Liver (tissue), 9 donors: Measurements from ENCODE around the gene ARHGAP9. TPM values are rescaled to one million over a fixed set of nuclear protein-coding genes. Genes with fewer than 3 reads are reported as not detected.

Experiments
- DNase-seq: peaks from one replicate; pipeline ENCODE4 v3.0.0-alpha.2; 2017; ENCODE audit warnings: low spot score
- H3K27ac ChIP-seq, 2 donors: one replicate each; pipeline ENCODE4 v1.7.0; 2013; ENCODE audit warnings: inconsistent platforms in 2 of 2, low read length in 2 of 2, control low read depth in 1 of 2, low read depth in 1 of 2, mild to moderate bottlenecking in 1 of 2
- H3K27me3 ChIP-seq, 4 donors: one replicate each; pipeline versions ENCODE4 v1.6.1 to v1.7.0; 2013; ENCODE audit warnings: low read length in 3 of 4, inconsistent platforms in 1 of 4, mild to moderate bottlenecking in 1 of 4, moderate library complexity in 1 of 4; ENCODE audit not compliant: control insufficient read depth in 4 of 4, insufficient read depth in 4 of 4
- H3K36me3 ChIP-seq, 4 donors: one replicate each; pipeline versions ENCODE4 v1.6.1 to v1.7.0; 2013; ENCODE audit warnings: low read length in 3 of 4, mild to moderate bottlenecking in 3 of 4, low read depth in 1 of 4, moderate library complexity in 1 of 4; ENCODE audit not compliant: control insufficient read depth in 4 of 4, insufficient read depth in 3 of 4
- H3K4me1 ChIP-seq, 4 donors: one replicate each; pipeline versions ENCODE4 v1.6.1 to v1.7.0; 2013; ENCODE audit warnings: low read length in 3 of 4, mild to moderate bottlenecking in 3 of 4, moderate library complexity in 1 of 4; ENCODE audit not compliant: control insufficient read depth in 4 of 4, insufficient read depth in 4 of 4
- H3K4me3 ChIP-seq, 3 donors: one replicate each; pipeline versions ENCODE4 v1.6.1 to v1.7.0; 2013; ENCODE audit warnings: low read length in 3 of 3, control low read depth in 1 of 3, low read depth in 1 of 3, mild to moderate bottlenecking in 1 of 3
- H3K9ac ChIP-seq, 2 donors: one replicate each; pipeline ENCODE4 v1.7.0; 2013; ENCODE audit warnings: low read length in 2 of 2, mild to moderate bottlenecking in 2 of 2, moderate library complexity in 2 of 2, control low read depth in 1 of 2, low read depth in 1 of 2
- H3K9me3 ChIP-seq, 4 donors: one replicate each; pipeline versions ENCODE4 v1.6.1 to v1.7.0; 2013; ENCODE audit warnings: low read length in 3 of 4; ENCODE audit not compliant: control insufficient read depth in 4 of 4
- EGR1 ChIP-seq, 2 donors: IDR thresholded peaks; 2 replicates each; pipeline ENCODE4 v1.6.1; 2016 to 2018; ENCODE audit warnings: antibody characterized with exemption in 2 of 2, low read depth in 2 of 2
- FOXA1 ChIP-seq: IDR thresholded peaks from 2 replicates; pipeline ENCODE4 v1.6.1; 2016; ENCODE audit warnings: antibody characterized with exemption
- FOXA2 ChIP-seq: IDR thresholded peaks from 2 replicates; pipeline ENCODE4 v1.6.1; 2016; ENCODE audit warnings: antibody characterized with exemption
- GABPA ChIP-seq, 2 donors: IDR thresholded peaks in 1 of 2; conservative IDR thresholded peaks in 1 of 2; 2 replicates each; pipeline ENCODE4 v1.6.1; 2016; ENCODE audit warnings: antibody characterized with exemption in 2 of 2, mild to moderate bottlenecking in 1 of 2, moderate library complexity in 1 of 2
- HNF4A ChIP-seq, 2 donors: conservative IDR thresholded peaks; 2 replicates each; pipeline ENCODE4 v1.6.1; 2016; ENCODE audit warnings: antibody characterized with exemption in 2 of 2, mild to moderate bottlenecking in 2 of 2
- HNF4G ChIP-seq: IDR thresholded peaks from 2 replicates; pipeline ENCODE4 v1.6.1; 2016; ENCODE audit warnings: antibody characterized with exemption
- NR2F2 ChIP-seq: IDR thresholded peaks from 2 replicates; pipeline ENCODE4 v1.6.1; 2016; ENCODE audit warnings: antibody characterized with exemption
- RXRA ChIP-seq, 2 donors: IDR thresholded peaks; 2 replicates each; pipeline ENCODE4 v1.6.1; 2017 to 2018; ENCODE audit warnings: antibody characterized with exemption in 2 of 2, mild to moderate bottlenecking in 1 of 2
- SP1 ChIP-seq: IDR thresholded peaks from 2 replicates; pipeline ENCODE4 v1.6.1; 2018; ENCODE audit warnings: antibody characterized with exemption, mild to moderate bottlenecking
- YY1 ChIP-seq: IDR thresholded peaks from 2 replicates; pipeline ENCODE4 v1.6.1; 2016; ENCODE audit warnings: antibody characterized with exemption, mild to moderate bottlenecking
- WGBS: extraction: QIAGEN DNeasy Blood & Tissue Kit; methylation state at CpG from one replicate; pipeline ENCODE4 v1.1.7; 2013; 5-methylcytosine and 5-hydroxymethylcytosine counted together
- polyA plus RNA-seq, 2 donors: library from polyadenylated mRNA; stranded (reverse) in 1 of 2; unstranded in 1 of 2; fragments of 200-250 nt in 1 of 2; fragments of >200 nt in 1 of 2; fragmentation: Nextera tagmentation in 1 of 2; extraction: Ambion mirVana in 1 of 2; gene quantifications; one replicate each; pipeline versions ENCODE4 v1.2.1 to v1.2.3, GENCODE V29; 2013 to 2015
- total RNA-seq, 2 donors: library from RNA; depleted of rRNA; stranded (reverse); fragments of >200 nt; gene quantifications; one replicate each; pipeline ENCODE4 v1.2.3, GENCODE V29; 2014
- TF ChIP-seq, protein P1 (sequence below): IDR thresholded peaks from 2 replicates; pipeline ENCODE4 v1.6.1; 2016; ENCODE audit warnings: antibody characterized with exemption
- TF ChIP-seq, protein P2 (sequence below): fragments of 150-350 bp; IDR thresholded peaks from 2 replicates; pipeline ENCODE4 v1.5.1; 2017; ENCODE audit warnings: improper control_type of control experiment, low read depth, low read length; ENCODE audit not compliant: missing input control
- TF ChIP-seq, protein P3 (sequence below): IDR thresholded peaks from 2 replicates; pipeline ENCODE4 v1.6.1; 2016; ENCODE audit warnings: antibody characterized with exemption
- donor health status: healthy.
- donor health status: healthy.
- donor health status: healthy.
- donor health status: healthy.
- donor health status: healthy.

The ARHGAP9 gene
- total and polyA plus RNA-seq, 4 donors = 3.0 to 12.0 (median 7.1) TPM

DNA sequence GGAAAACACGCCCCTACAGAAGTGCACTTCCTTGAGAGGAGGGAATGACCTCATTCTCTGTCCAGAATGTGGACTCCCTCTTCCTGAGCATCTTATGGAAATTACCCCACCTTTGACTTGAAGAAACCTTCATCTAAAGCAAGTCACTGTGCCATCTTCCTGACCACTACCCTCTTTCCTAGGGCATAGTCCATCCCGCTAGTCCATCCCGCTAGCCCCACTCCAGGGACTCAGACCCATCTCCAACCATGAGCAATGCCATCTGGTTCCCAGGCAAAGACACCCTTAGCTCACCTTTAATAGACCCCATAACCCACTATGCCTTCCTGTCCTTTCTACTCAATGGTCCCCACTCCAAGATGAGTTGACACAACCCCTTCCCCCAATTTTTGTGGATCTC, 29.6 kb downstream of the ARHGAP9 start:
- H3K9me3 ChIP-seq = no peaks in the 10 kb centered on the region
- peaks cover 0 to 3% (median under 1%) of the 10 kb centered on the region in 4 donors for H3K36me3 ChIP-seq
- H3K27ac ChIP-seq = peak overlapping the region; percentile 79 to 96
- peaks cover 14 to 53% (median 40%) of the 10 kb centered on the region in 4 donors for H3K4me1 ChIP-seq
- no peak overlapping the region for H3K4me3 ChIP-seq
- TF ChIP-seq EGR1 (IDR thresholded peaks at IDR 0.05; ENCODE audit: low read depth in 2 of 2) (no peak), HNF4A (conservative IDR thresholded peaks at IDR 0.05) (peak; percentile 54 to 65)
- 82% methylated on average over 3 of the region's 3 CpGs for WGBS
- no peak for DNase-seq
- no peaks in the 10 kb centered on the region for H3K27me3 ChIP-seq
- peak overlapping the region in 1 of 2 donors; percentile 90 for H3K9ac ChIP-seq

DNA sequence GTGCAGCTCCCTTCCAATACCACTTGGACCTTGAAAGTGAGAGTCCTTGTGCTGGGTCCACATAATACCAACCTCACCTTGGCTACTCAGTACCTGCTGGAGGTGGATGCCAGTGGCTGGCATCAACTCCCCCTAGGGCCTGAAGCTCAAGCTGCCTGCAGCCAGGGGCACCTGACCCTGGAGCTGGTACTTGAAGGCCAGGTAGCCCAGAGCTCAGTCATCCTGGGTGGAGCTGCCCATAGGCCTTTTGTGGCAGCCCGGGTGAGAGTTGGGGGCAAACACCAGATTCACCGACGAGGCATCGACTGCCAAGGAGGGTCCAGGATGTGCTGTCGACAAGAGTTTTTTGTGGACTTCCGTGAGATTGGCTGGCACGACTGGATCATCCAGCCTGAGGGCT, 30.3 kb downstream of the ARHGAP9 start:
- Histone ChIP-seq H3K4me1 (peaks cover 14 to 50% (median 39%) of the 10 kb centered on the region in 4 donors), H3K9ac (no peak overlapping the region), H3K27me3 (no peaks in the 10 kb centered on the region), H3K9me3 (no peaks in the 10 kb centered on the region), H3K4me3 (no peak overlapping the region), H3K27ac (peak overlapping the region; percentile 79 to 96), H3K36me3 (peaks cover 0 to 4% (median 1%) of the 10 kb centered on the region in 4 donors)
- WGBS = 96% methylated on average over 7 of the region's 7 CpGs
- no peak for TF ChIP-seq FOXA1
- no peak for TF ChIP-seq EGR1 (IDR thresholded peaks at IDR 0.05; ENCODE audit: low read depth in 2 of 2)
- TF ChIP-seq NR2F2 = no peak
- TF ChIP-seq SP1 = no peak
- TF ChIP-seq, protein P1, sequence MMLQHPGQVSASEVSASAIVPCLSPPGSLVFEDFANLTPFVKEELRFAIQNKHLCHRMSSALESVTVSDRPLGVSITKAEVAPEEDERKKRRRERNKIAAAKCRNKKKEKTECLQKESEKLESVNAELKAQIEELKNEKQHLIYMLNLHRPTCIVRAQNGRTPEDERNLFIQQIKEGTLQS = no peak
- no peak for TF ChIP-seq FOXA2
- TF ChIP-seq HNF4G = no peak
- TF ChIP-seq, protein P2, sequence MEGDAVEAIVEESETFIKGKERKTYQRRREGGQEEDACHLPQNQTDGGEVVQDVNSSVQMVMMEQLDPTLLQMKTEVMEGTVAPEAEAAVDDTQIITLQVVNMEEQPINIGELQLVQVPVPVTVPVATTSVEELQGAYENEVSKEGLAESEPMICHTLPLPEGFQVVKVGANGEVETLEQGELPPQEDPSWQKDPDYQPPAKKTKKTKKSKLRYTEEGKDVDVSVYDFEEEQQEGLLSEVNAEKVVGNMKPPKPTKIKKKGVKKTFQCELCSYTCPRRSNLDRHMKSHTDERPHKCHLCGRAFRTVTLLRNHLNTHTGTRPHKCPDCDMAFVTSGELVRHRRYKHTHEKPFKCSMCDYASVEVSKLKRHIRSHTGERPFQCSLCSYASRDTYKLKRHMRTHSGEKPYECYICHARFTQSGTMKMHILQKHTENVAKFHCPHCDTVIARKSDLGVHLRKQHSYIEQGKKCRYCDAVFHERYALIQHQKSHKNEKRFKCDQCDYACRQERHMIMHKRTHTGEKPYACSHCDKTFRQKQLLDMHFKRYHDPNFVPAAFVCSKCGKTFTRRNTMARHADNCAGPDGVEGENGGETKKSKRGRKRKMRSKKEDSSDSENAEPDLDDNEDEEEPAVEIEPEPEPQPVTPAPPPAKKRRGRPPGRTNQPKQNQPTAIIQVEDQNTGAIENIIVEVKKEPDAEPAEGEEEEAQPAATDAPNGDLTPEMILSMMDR = no peak
- no peak for TF ChIP-seq GABPA (IDR thresholded peaks at IDR 0.05 in 1 of 2, conservative IDR thresholded peaks at IDR 0.05 in 1 of 2)
- TF ChIP-seq, protein P3, sequence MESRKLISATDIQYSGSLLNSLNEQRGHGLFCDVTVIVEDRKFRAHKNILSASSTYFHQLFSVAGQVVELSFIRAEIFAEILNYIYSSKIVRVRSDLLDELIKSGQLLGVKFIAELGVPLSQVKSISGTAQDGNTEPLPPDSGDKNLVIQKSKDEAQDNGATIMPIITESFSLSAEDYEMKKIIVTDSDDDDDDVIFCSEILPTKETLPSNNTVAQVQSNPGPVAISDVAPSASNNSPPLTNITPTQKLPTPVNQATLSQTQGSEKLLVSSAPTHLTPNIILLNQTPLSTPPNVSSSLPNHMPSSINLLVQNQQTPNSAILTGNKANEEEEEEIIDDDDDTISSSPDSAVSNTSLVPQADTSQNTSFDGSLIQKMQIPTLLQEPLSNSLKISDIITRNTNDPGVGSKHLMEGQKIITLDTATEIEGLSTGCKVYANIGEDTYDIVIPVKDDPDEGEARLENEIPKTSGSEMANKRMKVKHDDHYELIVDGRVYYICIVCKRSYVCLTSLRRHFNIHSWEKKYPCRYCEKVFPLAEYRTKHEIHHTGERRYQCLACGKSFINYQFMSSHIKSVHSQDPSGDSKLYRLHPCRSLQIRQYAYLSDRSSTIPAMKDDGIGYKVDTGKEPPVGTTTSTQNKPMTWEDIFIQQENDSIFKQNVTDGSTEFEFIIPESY = no peak
- DNase-seq = no peak

DNA sequence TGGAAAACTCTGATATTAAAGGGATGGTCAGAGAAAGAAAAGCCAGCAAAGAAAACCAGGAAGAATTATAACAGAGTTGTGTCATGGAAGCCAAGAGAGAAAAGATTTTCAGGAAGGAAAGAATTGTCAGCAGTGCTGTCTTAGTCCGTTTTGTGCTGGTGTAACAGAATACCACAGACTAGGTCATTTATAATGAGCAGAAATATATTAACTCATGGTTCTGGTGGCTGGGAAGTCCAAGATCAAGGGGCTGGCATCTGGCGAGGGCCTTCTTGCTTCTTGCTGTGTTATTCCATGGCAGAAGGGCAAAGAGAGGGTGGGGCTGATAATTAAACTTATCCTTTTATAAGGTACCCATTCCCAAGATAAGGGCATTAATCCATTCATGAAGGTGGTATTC, 31.0 kb downstream of the ARHGAP9 start:
- 86% methylated on average over 2 of the region's 2 CpGs for WGBS
- Histone ChIP-seq H3K9me3 (no peaks in the 10 kb centered on the region), H3K4me3 (no peak overlapping the region), H3K27ac (peak overlapping the region; percentile 79 to 96), H3K4me1 (peaks cover 11 to 57% (median 37%) of the 10 kb centered on the region in 4 donors), H3K9ac (no peak overlapping the region), H3K27me3 (no peaks in the 10 kb centered on the region), H3K36me3 (peaks cover 0 to 7% (median 4%) of the 10 kb centered on the region in 4 donors)
- DNase-seq = no peak
- TF ChIP-seq HNF4G (no peak), HNF4A (conservative IDR thresholded peaks at IDR 0.05) (no peak), YY1 (no peak), NR2F2 (no peak), GABPA (IDR thresholded peaks at IDR 0.05 in 1 of 2, conservative IDR thresholded peaks at IDR 0.05 in 1 of 2) (no peak), EGR1 (IDR thresholded peaks at IDR 0.05; ENCODE audit: low read depth in 2 of 2) (no peak), RXRA (IDR thresholded peaks at IDR 0.05) (no peak), FOXA2 (no peak)
- TF ChIP-seq, protein P1 = no peak
- TF ChIP-seq, protein P3 = no peak
